PC-9 (cell line): ENCODE results near the gene DDAH1. TPM values are rescaled to one million over a fixed set of nuclear protein-coding genes. Genes with fewer than 3 reads are reported as not detected.
A peak's percentile ranks its signal among the peaks of the same experiment; 100 is the strongest.

Experiments
- BruUV-seq: library from RNA; stranded (reverse); fragments of 400-500 nt; replicated peaks from 2 replicates; lab custom pipeline; 2021; lab: Mats Ljungman, UMichigan
- CTCF ChIA-PET: fragments of 300-600 bp; sonication (Branson Sonifier 250); formaldehyde crosslinking; loops from one replicate; lab custom pipeline; 2022; ENCODE audit warnings: antibody characterized with exemption; lab: Charles Lee
- POLR2A ChIA-PET: fragments of 300-600 bp; sonication (Branson Sonifier 250); formaldehyde crosslinking; loops from one replicate; lab custom pipeline; 2022; ENCODE audit warnings: antibody characterized with exemption; ENCODE audit not compliant: unreplicated experiment; lab: Charles Lee
- DNase-seq, 2 experiments: peaks; one replicate each; pipeline versions ENCODE4 v3.0.0 to v3.0.0-alpha.2; 2015 to 2022; ENCODE audit warnings: mixed read lengths in 1 of 2
- H2AFZ ChIP-seq: fragments of 200-600 bp; sonication (generic); 2 replicates; pipeline ENCODE4 v1.8.1; 2017; ENCODE audit warnings: antibody characterized with exemption
- H3F3A ChIP-seq: fragments of 200-600 bp; sonication (generic); 2 replicates; pipeline ENCODE4 v1.8.1; 2017; ENCODE audit warnings: antibody characterized with exemption, mild to moderate bottlenecking, low read depth; ENCODE audit not compliant: insufficient read depth
- H3K27ac ChIP-seq: fragments of 200-600 bp; sonication (generic); 2 replicates; pipeline ENCODE4 v1.6.1; 2016; ENCODE audit warnings: mixed run types
- H3K27me3 ChIP-seq: fragments of 200-600 bp; sonication (generic); 2 replicates; pipeline ENCODE4 v1.6.1; 2016; ENCODE audit warnings: low read depth, mixed run types; ENCODE audit not compliant: insufficient read depth
- H3K36me3 ChIP-seq: fragments of 200-600 bp; sonication (generic); 2 replicates; pipeline ENCODE4 v1.6.1; 2016; ENCODE audit warnings: low read depth, mixed run types
- H3K4me1 ChIP-seq: fragments of 200-600 bp; sonication (generic); replicated peaks from 2 replicates; pipeline ENCODE4 v1.6.1; 2016; ENCODE audit warnings: mixed run types; ENCODE audit not compliant: insufficient read depth
- H3K4me2 ChIP-seq: fragments of 200-600 bp; sonication (generic); 2 replicates; pipeline ENCODE4 v1.6.1; 2017; ENCODE audit warnings: mixed run types
- H3K4me3 ChIP-seq: fragments of 200-600 bp; sonication (generic); 2 replicates; pipeline ENCODE4 v1.6.1; 2016; ENCODE audit warnings: mixed run types
- H3K79me2 ChIP-seq: fragments of 200-600 bp; sonication (generic); 2 replicates; pipeline ENCODE4 v1.6.1; 2017; ENCODE audit warnings: low read depth, mixed run types
- H3K9me2 ChIP-seq: fragments of 200-600 bp; sonication (generic); 2 replicates; pipeline ENCODE4 v1.8.1; 2017; ENCODE audit warnings: mild to moderate bottlenecking; ENCODE audit not compliant: insufficient read depth
- H3K9me3 ChIP-seq: fragments of 200-600 bp; sonication (generic); 2 replicates; pipeline ENCODE4 v1.8.1; 2016; ENCODE audit warnings: low read depth; ENCODE audit not compliant: insufficient read depth
- H4K20me1 ChIP-seq: fragments of 200-600 bp; sonication (generic); 2 replicates; pipeline ENCODE4 v1.8.1; 2017; ENCODE audit not compliant: insufficient read depth
- CTCF ChIP-seq: fragments of 200-600 bp; sonication (generic); conservative IDR thresholded peaks from 2 replicates; pipeline ENCODE4 v1.6.1; 2017; ENCODE audit warnings: mixed run types, antibody characterized with exemption, mild to moderate bottlenecking, moderate library complexity
- EZH2 ChIP-seq: fragments of 200-600 bp; sonication (generic); IDR thresholded peaks from 2 replicates; pipeline ENCODE4 v1.8.0; 2017; ENCODE audit warnings: antibody characterized with exemption, low read depth
- intact Hi-C: fragments of 100-400 bp; cut with micrococcal nuclease; formaldehyde crosslinking; loops from one replicate; pipeline ENCODE4 v1.10.0; 2022; ENCODE audit not compliant: unreplicated experiment
- total RNA-seq: library from RNA; stranded (reverse); gene quantifications from 2 replicates; pipeline ENCODE4 v1.2.3, GENCODE V29; 2021

Gene DDAH1
- total RNA-seq, 1 experiment from 2014 or later = 31.9 TPM

DNA sequence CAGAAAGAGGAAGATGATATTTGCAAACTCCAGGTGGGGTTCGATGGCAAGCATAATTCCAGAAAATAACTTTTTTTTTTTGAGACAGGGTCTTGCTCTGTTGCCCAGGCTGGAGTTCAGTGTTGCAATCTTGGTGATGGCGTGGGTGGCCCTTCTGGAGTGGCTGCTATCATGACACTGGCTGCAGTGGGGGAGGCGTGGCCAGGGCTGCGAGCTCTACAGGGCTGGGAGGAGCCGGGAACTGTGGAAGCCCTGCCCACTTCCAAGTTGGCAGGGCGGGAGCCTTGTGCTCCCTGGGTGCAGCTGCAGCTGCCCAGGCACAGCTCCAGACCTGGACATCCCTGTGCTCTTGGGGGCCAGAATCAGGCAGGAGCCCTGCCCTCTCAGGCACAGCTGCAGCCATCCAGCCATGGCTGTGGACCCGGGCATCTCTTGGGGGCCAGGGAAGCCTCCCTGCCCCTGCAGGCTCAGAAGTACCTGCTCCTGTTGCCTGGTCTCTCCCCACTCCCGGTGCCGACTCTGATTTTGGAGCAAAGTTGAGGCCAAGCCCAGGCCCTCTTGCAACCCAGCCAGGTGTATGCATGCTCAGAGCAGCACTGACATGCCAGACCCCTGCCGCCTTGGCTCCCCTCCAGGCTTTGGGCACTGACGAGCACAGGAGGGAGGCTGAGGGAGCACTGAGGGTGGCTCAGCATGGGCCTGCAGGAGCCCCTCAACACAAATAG, 181.3 kb downstream of the DDAH1 start:
- peaks cover 32% of the 10 kb centered on the region for H3K4me1 ChIP-seq
- peaks cover 15% of the 10 kb centered on the region for H3F3A ChIP-seq
- no peaks in the 10 kb centered on the region for H3K36me3 ChIP-seq
- intact Hi-C loops = no loop called here
- no peaks in the 10 kb centered on the region for H3K27me3 ChIP-seq
- TF ChIP-seq EZH2 (no peak), CTCF (no peak)
- no peaks in the 10 kb centered on the region; the same call in 1 of the 2 replicates for H3K79me2 ChIP-seq
- POLR2A ChIA-PET = no interaction called here
- no peak for DNase-seq
- BruUV-seq = no TSS peak
- no peak overlapping the region for H3K27ac ChIP-seq
- H4K20me1 ChIP-seq = no peaks in the 10 kb centered on the region
- H2AFZ ChIP-seq = no peak overlapping the region
- peaks cover 4% of the 10 kb centered on the region for H3K9me3 ChIP-seq
- no peak overlapping the region for H3K4me3 ChIP-seq
- no peaks in the 10 kb centered on the region for H3K9me2 ChIP-seq
- CTCF ChIA-PET = no interaction called here
- H3K4me2 ChIP-seq = no peak overlapping the region

GRCh38 chr1:85282424-85282823, 182.5 kb downstream of the DDAH1 start:
- Histone ChIP-seq H3K36me3 (no peaks in the 10 kb centered on the region), H3K9me3 (peaks cover 4% of the 10 kb centered on the region), H4K20me1 (no peaks in the 10 kb centered on the region), H3K27me3 (no peaks in the 10 kb centered on the region), H3K4me2 (no peak overlapping the region), H3K9me2 (no peaks in the 10 kb centered on the region), H3K4me1 (peaks cover 32% of the 10 kb centered on the region), H2AFZ (no peak overlapping the region), H3F3A (peaks cover 15% of the 10 kb centered on the region), H3K4me3 (no peak overlapping the region), H3K27ac (no peak overlapping the region), H3K79me2 (peaks cover 3% of the 10 kb centered on the region; the same call in 1 of the 2 replicates)
- ChIA-PET POLR2A (no interaction called here), CTCF (no interaction called here)
- DNase-seq = peak in 1 of 2 experiments; percentile 70
- intact Hi-C loops = no loop called here
- TF ChIP-seq CTCF (peak; percentile 48; the same call in 1 of the 2 replicates), EZH2 (no peak)
- BruUV-seq = no TSS peak

- Histone ChIP-seq H3K9me2 (no peaks in the 10 kb centered on the region), H3K9me3 (peaks cover 4% of the 10 kb centered on the region), H3K27me3 (no peaks in the 10 kb centered on the region), H3K79me2 (peaks cover 14% of the 10 kb centered on the region), H3K27ac (no peak overlapping the region), H2AFZ (no peak overlapping the region), H4K20me1 (no peaks in the 10 kb centered on the region), H3K36me3 (no peaks in the 10 kb centered on the region), H3K4me3 (no peak overlapping the region), H3K4me2 (no peak overlapping the region), H3F3A (peaks cover 25% of the 10 kb centered on the region), H3K4me1 (peaks cover 31% of the 10 kb centered on the region)
- CTCF ChIA-PET = no interaction called here
- no peak for DNase-seq
- POLR2A ChIA-PET = no interaction called here
- intact Hi-C loops = no loop called here
- BruUV-seq = no TSS peak
- TF ChIP-seq EZH2 (no peak), CTCF (no peak)
Observed at GRCh38 chr1:85280636-85281035, 184.3 kb downstream of the DDAH1 start.
